C4-2B (cell line): ENCODE measurements around the gene COL23A1.

Experiments
- ZFX ChIP-seq: fragments of 450-650 bp; IDR thresholded peaks from 2 replicates; pipeline ENCODE4 v1.6.1; 2017
- TF ChIP-seq, protein P1 (sequence below): fragments of 450-650 bp; conservative IDR thresholded peaks from 2 replicates; pipeline ENCODE4 v1.5.1; 2017; ENCODE audit warnings: mild to moderate bottlenecking

DNA sequence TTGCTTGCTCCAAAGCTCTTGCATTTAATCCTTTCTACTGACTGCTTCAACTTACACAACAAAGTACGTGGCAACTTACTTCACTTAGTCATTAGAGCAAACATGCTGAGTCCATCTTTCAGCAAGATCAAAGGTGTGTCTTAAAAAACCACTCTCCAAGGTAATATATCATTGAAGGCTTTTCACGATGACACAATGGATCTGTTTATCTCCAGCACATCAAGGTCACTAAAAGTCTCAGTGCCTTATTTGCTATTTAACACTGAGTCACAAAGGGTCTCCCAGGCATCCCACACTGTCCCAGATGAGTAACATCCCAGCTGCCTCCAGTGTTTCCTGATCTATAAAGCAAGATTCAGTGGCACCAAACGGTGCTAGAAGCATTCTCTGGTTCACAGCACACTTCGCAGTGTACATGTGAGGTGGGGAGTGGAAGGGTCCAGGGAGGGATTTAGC is 40.3 kb upstream of the COL23A1 start:
- TF ChIP-seq, protein P1, sequence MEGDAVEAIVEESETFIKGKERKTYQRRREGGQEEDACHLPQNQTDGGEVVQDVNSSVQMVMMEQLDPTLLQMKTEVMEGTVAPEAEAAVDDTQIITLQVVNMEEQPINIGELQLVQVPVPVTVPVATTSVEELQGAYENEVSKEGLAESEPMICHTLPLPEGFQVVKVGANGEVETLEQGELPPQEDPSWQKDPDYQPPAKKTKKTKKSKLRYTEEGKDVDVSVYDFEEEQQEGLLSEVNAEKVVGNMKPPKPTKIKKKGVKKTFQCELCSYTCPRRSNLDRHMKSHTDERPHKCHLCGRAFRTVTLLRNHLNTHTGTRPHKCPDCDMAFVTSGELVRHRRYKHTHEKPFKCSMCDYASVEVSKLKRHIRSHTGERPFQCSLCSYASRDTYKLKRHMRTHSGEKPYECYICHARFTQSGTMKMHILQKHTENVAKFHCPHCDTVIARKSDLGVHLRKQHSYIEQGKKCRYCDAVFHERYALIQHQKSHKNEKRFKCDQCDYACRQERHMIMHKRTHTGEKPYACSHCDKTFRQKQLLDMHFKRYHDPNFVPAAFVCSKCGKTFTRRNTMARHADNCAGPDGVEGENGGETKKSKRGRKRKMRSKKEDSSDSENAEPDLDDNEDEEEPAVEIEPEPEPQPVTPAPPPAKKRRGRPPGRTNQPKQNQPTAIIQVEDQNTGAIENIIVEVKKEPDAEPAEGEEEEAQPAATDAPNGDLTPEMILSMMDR = no peak
- TF ChIP-seq ZFX = no peak
